HG02623 (cell line): Measurements from ENCODE around the gene PRDM10.

Source experiments
- ATAC-seq: cut with Tn5 transposase; IDR thresholded peaks from one replicate; pipeline ENCODE4 v1.9.1; 2021; ENCODE audit warnings: moderate library complexity; ENCODE audit not compliant: unreplicated experiment

The PRDM10 gene

GRCh38 chr11:129855086-129855485 is 147.5 kb downstream of the PRDM10 start:
- ATAC-seq = no peak

- ATAC-seq = no peak
These were observed 148.3 kb downstream of the PRDM10 start for GRCh38 chr11:129854232-129854805.

DNA sequence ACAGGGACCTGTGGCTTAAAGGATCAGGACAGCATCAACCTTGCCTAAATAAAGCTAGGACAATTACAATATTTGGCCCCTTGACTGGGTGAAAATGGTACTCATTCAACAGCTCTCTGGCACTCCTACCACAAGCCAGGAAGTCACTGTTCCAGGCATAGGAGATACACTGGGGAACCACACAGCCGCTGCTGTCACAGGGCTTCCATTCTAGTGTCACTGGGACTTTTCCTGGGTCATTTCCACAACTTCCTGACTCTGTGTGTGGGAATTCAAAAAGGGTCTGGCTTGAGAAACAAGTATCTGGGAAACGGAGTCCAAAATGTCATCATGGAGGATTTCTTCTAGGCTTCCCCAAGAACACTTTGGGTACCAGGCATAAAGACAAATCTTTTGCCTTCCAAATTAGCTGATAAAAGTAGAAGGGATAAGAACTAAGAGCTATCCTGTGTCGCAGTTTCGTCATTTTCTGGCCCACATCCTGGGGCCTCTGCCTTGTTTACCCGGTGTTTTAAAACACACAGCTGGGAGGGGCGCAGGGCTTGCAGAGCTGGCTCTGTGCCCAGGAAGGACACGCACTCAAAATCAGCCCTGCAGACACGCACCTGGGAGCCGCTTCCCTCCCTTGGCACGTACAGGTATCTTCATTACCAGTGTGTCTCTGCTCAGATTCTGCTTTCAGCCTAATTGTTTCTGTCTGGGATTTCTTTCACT is 149.0 kb downstream of the PRDM10 start:
- ATAC-seq = no peak

- ATAC-seq = no peak
These were observed 150.4 kb downstream of the PRDM10 start for GRCh38 chr11:129852125-129852740.
